Lower leg skin (tissue), 4 donors: Measurements from ENCODE around the gene KLK8. TPM values are rescaled to one million over a fixed set of nuclear protein-coding genes. Genes with fewer than 3 reads are reported as not detected.

Experiments used
- DNase-seq, 2 donors: peaks; one replicate each; pipeline ENCODE4 v3.0.0-alpha.2; 2019; ENCODE audit warnings: low spot score in 2 of 2
- H3K4me3 ChIP-seq: fragments of 200-600 bp; sonication (generic); 2 replicates; pipeline ENCODE4 v1.5.1; 2017; ENCODE audit warnings: mild to moderate bottlenecking, low read depth; ENCODE audit not compliant: poor library complexity, severe bottlenecking
- POLR2A ChIP-seq, 2 donors: fragments of 450-650 bp; IDR thresholded peaks; one replicate each; pipeline ENCODE4 v1.6.1; 2016 to 2017; ENCODE audit warnings: antibody characterized with exemption in 2 of 2, mild to moderate bottlenecking in 1 of 2, moderate library complexity in 1 of 2
- WGBS, 2 donors: methylation state at CpG; one replicate each; pipeline ENCODE4 v1.1.5; 2018; 5-methylcytosine and 5-hydroxymethylcytosine counted together
- intact Hi-C: fragments of 100-400 bp; cut with DNase I; formaldehyde crosslinking; loops from one replicate; pipeline ENCODE4 v1.15.0; 2023; ENCODE audit warnings: low total_unique reads
- total RNA-seq, 4 donors: library from RNA; depleted of rRNA; stranded (reverse); fragments of >200 nt; gene quantifications; one replicate each; pipeline ENCODE4 v1.1.0, GENCODE V29; 2016
- TF ChIP-seq, protein P1 (sequence below), 3 donors: fragments of 450-650 bp; IDR thresholded peaks; one replicate each; pipeline ENCODE4 v1.5.1; 2016; ENCODE audit warnings: antibody characterized with exemption in 3 of 3, mild to moderate bottlenecking in 3 of 3, moderate library complexity in 2 of 3

KLK8 gene
- total RNA-seq, 4 donors from 2014 or later, result 67.1 to 117 (median 106) TPM

DNA sequence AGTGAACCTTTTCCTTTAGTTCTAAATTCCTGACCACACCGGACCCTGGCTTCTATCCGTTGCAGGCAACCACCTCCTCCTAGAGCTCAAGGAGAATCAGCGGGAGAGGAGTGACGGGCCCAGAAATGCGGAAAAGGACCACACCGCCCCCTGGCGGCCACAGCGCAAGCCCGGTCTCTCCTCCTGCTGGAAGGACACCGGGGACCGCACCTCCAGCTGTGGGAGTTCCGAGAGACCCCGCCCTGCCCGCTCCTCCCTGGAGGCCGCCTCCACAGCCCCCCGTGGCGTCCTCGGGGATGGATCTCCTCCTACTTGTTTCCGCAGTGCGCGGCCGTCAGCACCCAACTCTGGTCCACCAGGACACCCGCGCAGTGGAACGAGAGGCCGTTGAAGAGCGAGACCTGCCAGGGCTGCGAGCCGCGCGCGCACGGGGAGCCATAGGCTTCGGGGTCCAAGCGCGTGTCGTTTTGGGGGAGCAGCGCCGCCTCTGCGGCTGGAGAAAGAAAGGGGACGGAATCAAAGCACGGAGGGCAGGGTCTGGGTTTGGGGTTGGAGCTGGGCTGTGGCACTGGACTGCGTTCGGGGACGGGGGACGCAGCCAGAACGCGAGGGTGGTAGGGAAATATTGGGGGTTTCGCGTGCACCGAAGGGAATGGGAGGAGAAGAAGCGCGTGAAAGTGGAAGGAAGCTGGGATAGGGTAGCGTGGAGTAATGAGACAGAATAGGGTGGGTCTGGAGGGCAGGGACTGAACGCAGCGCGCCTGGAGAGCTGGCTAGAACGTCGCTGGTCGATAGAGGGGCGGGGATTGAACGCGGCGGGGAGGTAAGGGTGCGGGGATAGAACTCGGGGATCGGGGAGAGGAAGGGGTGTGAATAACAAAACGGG lies 15.6 kb upstream of the KLK8 start:
- H3K4me3 ChIP-seq, result peak overlapping the region; percentile 27
- DNase-seq, result peak; percentile 52 to 93
- intact Hi-C loops, result loop anchor here (5.0 kb wide), 1 partner anchor 80 kb away; no protein-coding TSS in a partner anchor
- TF ChIP-seq POLR2A (IDR thresholded peaks at IDR 0.05), result no peak
- TF ChIP-seq, protein P1, sequence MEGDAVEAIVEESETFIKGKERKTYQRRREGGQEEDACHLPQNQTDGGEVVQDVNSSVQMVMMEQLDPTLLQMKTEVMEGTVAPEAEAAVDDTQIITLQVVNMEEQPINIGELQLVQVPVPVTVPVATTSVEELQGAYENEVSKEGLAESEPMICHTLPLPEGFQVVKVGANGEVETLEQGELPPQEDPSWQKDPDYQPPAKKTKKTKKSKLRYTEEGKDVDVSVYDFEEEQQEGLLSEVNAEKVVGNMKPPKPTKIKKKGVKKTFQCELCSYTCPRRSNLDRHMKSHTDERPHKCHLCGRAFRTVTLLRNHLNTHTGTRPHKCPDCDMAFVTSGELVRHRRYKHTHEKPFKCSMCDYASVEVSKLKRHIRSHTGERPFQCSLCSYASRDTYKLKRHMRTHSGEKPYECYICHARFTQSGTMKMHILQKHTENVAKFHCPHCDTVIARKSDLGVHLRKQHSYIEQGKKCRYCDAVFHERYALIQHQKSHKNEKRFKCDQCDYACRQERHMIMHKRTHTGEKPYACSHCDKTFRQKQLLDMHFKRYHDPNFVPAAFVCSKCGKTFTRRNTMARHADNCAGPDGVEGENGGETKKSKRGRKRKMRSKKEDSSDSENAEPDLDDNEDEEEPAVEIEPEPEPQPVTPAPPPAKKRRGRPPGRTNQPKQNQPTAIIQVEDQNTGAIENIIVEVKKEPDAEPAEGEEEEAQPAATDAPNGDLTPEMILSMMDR (IDR thresholded peaks at IDR 0.05), result no peak
- 1 to 2% methylated on average over 38 to 55 of the region's 68 CpGs for WGBS, 2 donors

GRCh38 chr19:51015691-51016267 lies 14.4 kb upstream of the KLK8 start:
- H3K4me3 ChIP-seq, result no peak overlapping the region
- intact Hi-C loops, result loop anchor here (5.0 kb wide), 1 partner anchor 82 kb away; no protein-coding TSS in a partner anchor
- TF ChIP-seq POLR2A (IDR thresholded peaks at IDR 0.05), result no peak
- TF ChIP-seq, protein P1 (IDR thresholded peaks at IDR 0.05), result no peak
- DNase-seq, result no peak
- WGBS, 2 donors, result 77 to 80% methylated on average over 19 of the region's 19 CpGs

DNA sequence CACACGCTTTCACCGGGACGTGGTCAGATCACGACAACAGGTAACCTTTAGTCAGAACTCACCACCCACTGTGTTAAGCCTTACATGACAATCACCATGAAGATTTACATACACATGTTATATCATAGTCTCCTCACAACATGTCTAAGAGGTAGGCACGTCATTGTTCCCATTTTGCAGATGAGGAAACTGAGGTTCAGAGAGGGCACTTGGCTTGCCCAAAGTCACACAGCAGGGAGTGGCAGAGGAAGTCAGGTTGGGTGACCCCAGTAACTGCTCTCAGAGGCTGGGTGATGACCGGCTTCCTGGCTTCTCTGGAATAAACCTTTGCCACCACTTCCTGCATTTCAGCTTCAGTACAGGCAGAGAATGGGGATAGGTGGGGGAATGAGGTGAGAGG lies 12.8 kb upstream of the KLK8 start:
- no peak overlapping the region for H3K4me3 ChIP-seq
- intact Hi-C loops, result loop anchor here (5.0 kb wide), 1 partner anchor 82 kb away; no protein-coding TSS in a partner anchor
- DNase-seq, result no peak
- TF ChIP-seq POLR2A (IDR thresholded peaks at IDR 0.05), result no peak
- TF ChIP-seq, protein P1 (IDR thresholded peaks at IDR 0.05), result no peak
- WGBS, 2 donors, result 90% methylated on average over 6 of the region's 6 CpGs

GRCh38 chr19:51012661-51013190 lies 11.3 kb upstream of the KLK8 start:
- no peak for TF ChIP-seq POLR2A (IDR thresholded peaks at IDR 0.05)
- 70 to 80% methylated on average over 12 of the region's 12 CpGs for WGBS, 2 donors

GRCh38 chr19:51010066-51010795 lies 8.8 kb upstream of the KLK8 start:
- DNase-seq, result no peak
- TF ChIP-seq POLR2A (IDR thresholded peaks at IDR 0.05), result no peak
- TF ChIP-seq, protein P1 (IDR thresholded peaks at IDR 0.05), result no peak
- intact Hi-C loops, result loop anchor here (5.0 kb wide), 1 partner anchor 78 kb away; no protein-coding TSS in a partner anchor
- no peak overlapping the region for H3K4me3 ChIP-seq
- WGBS, 2 donors, result 35 to 37% methylated on average over 4 of the region's 4 CpGs

More at GRCh38 chr19:51012661-51013190, 11.3 kb upstream of the KLK8 start:
- no peak for DNase-seq
- no peak overlapping the region for H3K4me3 ChIP-seq
- intact Hi-C loops, result loop anchor here (5.0 kb wide), 1 partner anchor 80 kb away; no protein-coding TSS in a partner anchor
